DMS79 (cell line): ENCODE results near the gene CEP83.

Source experiments
- DNase-seq: peaks from one replicate; lab custom pipeline; 2025; lab: John Stamatoyannopoulos, UW

CEP83 gene

DNA sequence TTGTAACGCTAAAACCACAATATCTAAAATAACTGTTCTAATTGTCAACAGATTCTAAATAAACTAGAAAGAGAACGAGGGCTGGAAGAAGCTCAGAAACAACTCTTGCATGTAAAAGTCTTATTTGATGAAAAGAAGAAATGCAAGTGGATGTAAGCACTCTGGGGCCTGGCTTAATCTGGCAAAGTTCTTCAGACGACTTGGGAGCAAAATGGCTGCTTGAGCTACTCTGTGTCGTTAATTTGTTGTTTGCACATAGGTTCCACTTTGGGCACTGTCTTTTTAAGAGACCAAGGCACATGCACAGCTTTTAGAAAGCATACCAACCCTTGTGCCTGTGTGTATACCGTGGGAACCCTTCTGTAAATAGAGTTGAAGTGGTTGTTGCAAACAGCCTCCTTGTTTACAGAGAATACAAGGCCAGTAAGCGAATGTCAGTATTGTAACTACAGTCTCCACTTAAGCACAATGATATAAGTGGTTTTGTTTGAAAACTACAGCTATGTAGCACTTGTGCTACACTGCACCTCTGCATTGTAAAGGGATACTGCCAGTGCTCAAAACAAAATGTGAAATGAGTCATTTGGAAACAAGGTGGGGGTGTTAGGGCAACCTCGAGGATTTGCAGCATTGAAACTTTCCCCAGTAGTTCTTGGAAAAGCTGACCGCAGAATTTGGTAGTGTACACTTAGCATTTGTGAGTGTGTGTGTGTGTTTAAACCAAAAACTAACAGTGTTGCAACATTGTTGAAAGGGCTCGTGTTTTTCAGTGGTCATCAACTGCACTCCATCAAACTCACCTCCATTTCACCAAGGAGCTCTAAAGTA lies 154.3 kb downstream of the CEP83 start:
- peak; percentile 44 for DNase-seq

DNA sequence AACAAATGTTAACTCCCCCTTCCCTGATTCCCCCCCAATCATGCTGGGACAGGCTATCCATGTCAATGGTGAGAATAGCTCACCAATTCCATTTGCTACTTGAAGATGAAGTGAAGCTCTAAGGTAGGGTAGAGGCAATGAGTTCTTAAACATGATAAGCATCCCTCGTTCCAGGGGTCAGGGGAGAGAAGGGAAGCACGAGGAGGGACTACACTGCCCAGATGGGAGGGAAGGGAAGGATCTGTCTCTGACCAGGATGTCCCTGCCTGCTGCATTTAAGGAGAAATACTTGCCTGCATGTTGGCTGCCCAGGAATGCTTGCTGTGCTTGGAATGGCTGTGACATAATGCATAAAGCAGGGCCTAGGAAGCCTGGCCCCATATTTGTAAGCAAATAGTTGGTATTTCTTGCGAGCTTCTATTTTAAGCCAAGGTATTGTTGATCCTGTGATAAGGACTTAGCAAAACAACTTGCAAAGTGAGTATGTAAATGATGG lies 155.1 kb downstream of the CEP83 start:
- DNase-seq, result no peak

DNA sequence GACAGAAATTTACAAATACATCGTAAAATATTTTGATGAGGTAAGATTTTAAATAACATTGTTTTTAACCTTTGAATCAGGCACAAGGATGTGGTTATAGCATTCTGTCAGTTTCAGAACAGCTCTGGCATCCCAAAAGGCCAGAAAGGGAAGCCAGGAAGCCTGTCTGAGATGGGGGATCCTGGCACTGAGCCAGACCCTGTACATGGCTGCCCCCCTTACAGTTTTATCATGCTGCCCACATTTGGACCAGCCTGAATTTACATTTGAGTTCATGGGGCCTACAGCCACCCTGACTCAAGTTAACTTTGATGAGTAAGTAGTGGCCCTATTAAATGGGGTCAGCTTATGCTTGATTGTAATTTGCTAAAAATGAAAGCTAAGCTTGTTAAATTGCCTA lies 155.7 kb downstream of the CEP83 start:
- DNase-seq, result no peak

DNA sequence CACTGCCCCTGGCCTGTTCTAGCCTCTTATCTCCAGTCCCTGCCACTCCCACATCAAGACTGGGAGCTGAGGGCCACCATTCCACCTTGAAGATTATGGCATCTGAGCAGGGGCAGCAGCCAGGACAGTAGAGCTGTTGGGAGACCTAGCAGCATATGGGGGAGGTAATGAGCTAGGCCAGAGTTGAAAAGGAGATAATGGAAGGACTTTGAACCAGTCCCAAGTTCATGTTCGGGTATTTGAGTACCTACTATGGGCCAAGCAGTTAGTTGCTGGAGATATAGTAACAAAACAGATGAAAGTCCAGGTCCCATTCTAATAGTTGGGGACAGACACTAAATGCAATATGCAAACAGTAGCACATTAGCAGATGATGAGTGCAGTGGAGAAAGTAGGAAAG lies 159.8 kb downstream of the CEP83 start:
- no peak for DNase-seq

DNA sequence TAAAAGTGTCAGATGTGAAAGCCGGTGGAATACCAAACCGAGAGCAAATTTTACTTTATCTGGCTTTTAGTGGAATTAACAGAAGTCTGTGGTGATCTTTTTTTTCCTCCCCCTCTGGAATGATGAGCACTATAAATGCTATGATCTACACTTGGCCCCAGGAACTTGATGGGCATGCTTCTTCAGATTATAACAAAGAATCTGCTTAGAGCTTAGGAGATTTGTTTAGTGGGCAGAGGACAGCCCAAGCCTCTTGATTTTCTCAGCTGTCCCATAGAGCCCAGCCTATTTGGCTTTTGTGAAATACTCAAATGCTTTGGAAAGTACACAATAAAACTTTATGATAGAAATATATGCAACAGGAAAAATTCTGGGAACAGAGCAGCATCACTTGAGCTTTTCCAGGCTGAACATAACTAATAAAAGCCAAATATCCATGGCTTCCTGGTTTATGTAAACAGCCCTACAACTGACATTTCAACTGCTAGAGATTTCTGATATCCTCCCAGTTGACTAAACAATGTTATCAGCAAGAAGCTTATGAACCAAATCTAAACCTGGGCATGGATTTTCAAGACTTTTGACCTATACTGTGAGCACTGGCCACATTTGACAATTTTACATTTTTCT lies 161.7 kb downstream of the CEP83 start:
- DNase-seq, result no peak

DNA sequence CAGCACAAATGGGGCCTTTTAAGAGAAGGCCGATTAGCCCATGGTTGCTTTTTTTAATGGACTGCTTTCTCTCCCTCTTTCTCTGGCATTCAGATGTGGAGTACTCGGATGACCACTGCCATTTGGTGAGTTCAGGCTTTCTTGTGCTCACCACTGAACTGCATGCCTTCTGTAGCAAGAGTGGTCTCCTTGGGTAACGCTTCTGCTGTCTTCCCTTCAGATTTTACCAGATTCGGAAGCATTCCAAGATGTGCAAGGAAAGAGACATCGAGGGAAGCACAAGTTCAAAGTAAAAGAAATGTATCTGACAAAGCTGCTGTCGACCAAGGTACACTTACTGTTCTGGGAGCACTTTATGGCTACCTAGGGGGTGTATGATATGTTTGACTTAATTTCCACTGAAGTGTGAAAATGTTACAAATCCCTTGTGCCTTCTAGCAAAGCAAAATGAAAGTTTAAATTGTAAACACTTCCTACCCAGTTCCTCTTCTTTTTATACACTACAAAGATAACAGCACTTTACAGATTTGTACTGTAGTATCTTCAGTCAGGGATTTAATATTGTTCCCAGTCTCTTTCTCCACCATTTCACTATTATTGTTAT lies 162.5 kb downstream of the CEP83 start:
- no peak for DNase-seq

DNA sequence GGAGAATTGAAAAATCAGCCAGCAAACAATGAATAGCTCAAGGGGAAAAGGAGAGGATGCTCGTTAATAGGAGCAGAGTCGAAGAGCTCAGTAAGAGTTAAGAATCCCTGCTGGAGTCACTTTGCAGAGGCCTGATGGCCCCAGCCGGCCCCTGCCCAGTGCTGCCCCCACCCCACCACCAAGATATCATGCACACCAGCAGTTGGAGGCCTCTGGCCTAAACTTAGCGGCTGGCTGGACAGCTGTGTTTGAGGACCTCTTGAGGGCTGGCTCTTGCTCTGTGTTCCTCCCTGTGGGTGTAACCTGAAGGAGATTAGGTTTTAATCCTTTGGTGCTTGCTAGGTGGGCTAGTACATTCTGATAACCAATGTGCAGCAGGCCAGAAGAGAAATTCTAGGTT lies 169.3 kb downstream of the CEP83 start:
- peak; percentile 40 for DNase-seq

DNA sequence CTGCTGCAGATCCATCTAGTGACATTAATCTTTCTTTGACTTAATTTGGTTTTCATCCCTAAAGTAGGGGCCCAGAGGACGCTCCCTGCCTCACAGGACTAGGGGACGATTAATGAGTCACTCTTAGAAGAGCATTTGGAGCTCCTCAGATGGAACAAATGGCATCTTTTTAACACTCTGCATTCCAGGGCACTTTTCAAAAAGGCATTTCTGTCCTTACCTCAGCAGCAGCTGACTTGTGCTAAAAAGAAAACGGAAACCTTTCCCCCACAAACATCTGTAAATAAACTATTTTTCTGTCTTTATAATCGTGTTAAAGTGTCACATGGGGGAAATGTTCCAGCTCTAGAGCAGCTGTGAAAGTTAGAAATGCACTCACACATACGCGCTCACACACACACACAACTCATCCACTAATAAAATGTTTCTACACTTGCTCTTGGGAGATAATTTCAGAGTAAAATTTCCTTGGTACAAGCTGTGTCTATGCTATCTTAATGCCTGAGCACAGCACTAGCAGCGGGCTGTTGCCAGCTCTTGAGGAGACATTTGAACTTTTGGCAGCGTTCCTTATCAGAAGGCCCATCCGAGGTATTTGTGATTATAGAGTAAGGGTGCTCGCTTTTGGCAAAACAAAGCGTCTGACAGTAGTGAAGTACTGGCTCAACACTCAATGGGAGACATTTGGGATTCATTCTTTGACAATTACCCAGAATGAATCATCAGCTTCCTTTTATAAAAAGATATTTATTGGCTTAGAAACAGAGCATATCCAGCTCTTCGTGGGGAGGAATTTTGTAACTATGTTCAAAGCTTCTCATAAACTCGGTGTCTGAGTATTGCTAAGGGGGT lies 170.0 kb downstream of the CEP83 start:
- DNase-seq, result peak; percentile 49

DNA sequence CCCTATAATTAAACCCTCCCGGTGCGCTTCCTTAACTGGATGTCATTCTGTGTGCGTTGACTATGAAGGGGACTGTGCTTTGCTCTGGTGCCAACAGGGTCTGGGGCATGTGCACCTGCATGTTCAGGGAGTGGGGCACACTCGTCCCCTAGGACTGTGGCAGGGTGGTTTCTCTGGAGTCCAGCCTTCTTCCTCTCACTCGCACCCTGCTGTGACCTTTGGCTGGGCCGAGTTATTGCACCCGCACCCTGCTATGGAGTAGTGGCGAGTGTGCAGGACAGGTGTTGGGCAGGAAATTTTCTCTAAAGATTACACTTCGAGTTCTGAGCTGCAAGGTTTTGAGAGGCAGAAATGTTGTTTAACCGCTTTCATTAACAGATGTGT lies 172.4 kb downstream of the CEP83 start:
- DNase-seq, result no peak

DNA sequence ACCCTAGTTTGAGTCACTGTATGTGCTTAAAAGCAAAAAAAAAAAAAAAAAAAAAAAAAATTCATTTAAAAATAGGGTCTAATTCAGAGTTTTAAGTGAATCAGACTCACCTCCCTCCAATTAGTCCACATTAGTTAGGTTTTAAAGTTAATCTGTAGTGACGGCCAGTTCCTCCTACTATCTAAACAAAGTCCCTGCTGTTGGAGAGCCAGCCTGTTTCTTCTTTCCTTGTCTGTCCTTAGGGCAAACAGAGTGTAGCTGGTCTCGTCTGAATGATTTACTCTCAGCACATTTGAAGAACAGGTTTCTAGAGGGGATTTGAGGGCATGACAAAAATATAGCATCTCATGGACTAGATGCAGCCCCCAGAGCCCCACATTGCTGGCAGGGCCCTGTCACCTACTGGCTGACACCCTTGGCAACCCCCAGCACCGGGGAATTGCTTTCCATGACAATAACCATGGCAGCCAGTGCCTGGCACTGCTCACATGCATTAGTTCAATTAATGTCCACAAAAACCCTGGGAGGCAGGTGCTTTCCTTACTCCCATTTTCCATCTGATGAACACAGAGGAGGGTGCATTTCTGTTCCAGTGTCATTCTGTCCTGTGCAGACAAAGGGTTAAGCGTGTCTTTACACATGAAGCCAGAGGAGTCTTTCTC lies 173.0 kb downstream of the CEP83 start:
- DNase-seq, result no peak

DNA sequence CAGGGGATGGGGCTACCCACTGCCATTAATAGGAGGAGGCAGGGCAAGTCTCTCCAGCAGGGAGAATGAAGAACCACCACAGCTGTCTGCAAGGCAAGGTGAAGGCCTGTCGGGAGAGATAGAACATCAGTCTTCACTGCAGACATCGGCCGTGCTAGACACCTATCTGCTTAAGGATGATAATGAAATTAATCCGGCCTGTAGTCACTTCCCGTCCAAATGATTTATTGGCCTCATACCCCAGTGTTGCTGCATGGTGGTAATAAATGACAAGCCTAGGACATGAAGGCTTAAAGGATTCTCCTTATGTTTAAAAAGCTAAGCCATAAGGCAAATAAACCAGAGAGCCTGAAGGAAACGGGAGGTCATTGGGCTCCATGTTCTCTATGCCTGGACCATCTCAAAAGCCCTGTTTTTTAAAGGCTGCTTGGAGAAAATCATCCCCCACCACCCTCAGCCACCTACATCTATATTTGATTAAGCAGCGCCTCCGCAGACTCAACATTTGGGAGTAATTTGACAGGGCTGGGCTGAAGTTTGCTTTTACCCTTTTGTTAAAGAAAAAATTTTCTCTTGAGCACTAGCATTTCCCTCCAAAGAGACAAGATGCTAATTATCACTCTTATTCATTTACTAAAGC lies 173.6 kb downstream of the CEP83 start:
- DNase-seq, result no peak

DNA sequence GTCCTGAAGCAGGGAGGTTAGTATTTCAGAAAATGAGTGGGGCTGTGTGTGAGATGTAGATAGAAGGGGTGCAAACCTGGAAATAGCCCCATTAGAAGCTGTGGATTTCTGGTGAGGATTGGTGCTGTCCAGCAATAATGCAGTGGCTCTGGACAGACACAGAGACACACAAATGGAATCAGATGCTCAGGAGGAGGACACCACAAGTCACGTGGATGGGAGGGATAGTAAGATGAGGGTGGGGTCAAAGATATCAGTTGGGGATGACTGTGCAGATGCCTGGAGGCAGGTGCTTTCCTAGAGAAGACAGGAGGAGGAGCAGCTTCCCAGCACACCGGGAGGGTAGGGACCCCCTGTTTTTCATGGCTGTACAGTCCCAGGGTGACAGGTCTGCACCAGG lies 174.8 kb downstream of the CEP83 start:
- no peak for DNase-seq

DNA sequence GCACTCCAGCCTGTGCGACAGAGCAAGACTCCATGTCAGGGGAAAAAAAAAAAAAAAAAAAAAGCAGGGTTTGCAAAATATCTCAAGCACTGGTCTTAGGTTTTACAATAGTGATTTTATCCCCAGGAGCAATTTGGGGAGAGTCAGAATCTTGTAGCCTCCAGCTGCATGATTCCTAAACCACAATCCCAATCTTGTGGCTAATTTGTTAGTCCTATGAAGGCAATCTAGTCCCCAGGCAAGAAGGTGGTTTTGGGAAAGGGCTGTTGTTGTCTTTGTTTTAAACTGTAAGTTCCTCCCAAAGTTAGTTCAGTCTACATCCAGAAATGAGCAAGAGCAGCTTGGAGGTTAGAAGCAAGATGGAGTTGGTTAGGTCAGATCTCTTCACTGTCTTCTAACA lies 175.6 kb downstream of the CEP83 start:
- DNase-seq, result no peak

DNA sequence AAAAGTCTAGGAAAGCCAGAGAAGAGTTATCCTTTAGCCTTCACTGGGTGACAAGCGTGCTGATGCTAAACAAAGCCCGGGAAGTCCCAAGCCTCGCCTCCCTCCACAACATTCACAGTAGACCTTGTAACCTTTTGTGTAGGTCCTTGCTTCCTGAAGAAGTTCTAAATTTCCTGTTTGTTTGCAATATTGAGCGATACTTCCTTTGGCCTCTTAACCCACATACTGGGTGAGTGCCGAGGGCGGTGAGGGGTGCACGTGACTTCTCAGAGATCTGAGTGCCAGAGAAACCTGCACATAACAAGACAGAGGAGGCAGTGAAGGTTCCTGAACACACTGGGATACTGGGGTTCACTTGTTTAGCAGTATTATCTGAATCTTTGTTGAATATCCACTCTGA lies 177.0 kb downstream of the CEP83 start:
- no peak for DNase-seq

DNA sequence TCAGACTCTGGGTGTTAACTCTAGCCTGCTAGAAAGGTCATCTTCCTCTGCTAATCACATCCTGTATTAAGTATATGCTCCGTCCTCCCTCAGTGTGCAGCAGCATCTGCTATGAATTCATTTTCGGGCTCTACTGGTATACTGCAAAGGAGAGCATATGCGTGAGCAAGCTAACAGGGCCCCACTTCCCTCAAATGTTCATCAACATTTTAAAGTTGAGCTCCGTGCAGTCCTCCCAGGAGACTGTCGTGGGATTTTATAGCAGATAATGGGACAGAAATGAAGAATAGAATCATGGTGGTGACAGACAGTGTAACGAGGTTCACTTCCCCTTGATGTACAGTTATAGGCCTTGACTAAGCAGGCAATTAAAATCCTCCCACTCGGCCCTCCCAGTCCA lies 179.6 kb downstream of the CEP83 start:
- no peak for DNase-seq

DNA sequence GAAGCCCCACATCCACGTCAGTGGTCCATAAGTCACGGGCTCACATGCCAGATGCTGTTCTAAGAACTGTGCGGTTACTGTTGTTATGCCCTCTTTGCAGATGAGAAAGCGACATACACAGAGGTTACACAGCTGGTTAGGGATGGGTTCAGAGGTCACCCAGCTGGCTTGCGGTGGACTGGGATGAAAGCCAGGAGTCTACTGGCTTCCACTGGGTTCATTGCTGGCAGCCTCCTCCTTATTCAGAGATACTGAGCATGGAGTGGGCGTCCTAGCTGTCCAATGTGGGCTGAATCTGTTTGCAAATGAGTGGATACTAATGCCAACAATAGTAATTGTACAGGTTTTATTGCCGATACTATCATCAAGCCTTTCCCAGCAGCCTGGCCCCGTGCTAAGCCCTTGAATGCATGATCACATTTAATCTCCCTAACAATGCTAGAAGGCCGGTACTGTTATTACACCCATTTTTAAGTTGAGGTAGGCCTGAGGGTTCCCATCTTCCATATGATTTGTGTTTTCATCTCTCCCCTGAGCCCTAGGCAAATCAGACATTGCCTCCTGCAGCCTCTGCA lies 182.2 kb downstream of the CEP83 start:
- DNase-seq, result no peak

DNA sequence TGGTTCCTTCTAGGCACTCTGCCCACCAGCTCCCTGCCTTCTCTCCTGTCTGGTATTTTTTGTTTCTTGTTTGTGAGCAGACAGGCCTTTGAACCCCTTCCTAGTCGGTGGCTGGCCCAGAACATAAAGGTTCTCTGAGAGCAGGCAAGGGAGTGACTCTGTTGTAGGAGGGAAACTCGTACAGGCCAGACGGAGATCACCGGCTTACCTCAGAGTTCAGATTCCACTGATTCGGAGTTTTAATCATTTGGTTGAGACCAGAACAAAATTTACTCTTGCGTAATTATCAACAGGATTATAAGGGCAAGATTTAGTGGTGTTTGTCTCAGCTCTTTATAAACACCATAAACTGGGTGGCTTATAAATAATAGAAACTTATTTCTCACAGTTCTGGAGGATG lies 182.9 kb downstream of the CEP83 start:
- DNase-seq, result no peak

DNA sequence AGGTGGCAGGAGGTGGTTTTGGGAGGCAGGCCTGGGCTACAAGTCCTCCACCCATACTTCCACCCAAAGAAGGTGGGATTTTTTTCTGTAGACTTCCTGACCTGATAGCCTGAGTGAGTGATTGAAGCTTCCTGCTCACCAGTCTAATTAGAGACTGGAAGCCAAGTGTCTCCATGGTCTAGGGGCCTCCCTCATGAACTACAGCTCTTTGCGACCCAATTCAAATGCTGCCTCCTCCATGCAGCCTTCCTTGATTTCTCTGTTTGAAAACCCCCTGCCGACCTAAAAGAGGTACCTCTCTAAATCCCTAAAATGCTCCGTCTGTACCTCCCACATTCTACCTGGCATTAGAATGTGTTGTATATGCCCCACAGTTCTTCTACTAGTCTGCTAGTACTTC lies 186.4 kb downstream of the CEP83 start:
- no peak for DNase-seq

DNA sequence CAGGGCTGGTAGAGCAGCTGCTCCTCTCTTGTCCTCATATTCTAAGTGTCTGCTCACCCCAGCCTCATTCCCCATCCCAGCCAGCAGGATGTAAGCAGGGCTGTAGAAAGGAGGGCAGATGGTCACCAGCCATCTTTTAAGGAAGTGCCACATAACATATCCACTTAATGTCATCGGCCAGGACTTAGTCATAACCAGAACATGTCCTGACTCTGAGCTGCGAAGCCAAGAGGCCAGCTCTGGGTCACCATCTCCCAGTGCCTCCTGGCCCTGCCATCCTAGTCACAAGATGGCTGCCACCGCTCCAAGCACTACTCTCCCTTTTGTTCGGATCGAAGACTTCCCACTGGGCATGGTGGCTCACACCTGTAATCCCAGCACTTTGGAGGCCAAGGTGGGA lies 187.4 kb downstream of the CEP83 start:
- no peak for DNase-seq

DNA sequence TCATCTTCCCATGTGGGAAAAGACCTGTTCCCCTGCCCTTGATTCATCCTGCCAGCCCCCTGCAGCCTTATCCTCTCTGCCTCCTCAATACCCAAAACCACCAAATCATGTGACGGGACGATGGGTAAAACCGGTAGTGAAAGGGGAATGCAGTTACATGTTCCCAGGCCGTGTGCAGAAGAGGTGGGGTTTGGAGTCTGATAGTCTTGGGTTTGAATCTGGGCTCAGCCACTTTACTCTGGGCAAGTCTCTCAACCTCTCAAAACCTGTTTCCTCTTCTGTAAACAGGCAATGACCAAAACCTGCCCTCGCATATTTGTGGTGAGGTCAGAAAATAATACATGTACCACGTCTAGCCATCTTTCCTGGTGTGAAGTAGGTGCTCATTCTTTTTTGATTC lies 188.3 kb downstream of the CEP83 start:
- DNase-seq, result no peak
